ENCODE results near the gene CSK.

The CSK gene

GRCh38 chr15:74767167-74768098 lies 14.4 kb upstream of the CSK start:
- no peak for ATAC-seq (ENCODE audit: insufficient read depth, low read depth)

DNA sequence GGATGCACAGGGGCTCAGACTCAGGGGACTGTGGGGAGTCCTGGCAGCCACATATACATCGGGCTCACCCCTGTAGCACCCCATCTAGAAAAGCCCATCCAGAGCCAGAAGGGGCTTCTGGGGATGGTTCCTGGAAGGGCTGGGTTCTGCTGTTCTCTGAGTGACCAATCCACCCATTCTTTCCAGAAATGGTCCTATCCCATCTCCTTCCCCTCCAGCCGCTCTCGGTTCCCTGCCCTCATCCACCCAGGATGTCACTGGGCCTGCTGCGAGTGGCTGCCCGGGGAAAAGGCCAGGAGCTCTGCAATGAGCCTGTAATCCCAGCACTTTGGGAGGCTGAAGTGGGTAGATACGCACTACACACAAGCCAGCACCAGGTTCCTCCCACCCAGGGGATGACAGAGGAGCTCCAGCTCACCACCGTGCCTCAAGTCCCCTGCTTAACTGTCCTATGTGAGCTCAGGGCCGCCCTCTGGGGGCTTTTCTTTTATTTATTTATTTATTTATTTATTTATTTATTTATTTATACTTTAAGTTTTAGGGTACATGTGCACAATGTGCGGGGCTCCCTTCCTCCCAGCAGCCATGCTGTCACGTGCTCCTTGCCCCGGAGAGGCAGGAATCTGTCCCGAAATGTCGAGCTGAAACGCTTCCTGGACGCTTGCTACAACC lies 13.6 kb upstream of the CSK start:
- Histone ChIP-seq H3K9me3 (ENCODE audit: insufficient read depth, low read length, severe bottlenecking) (no peaks in the 10 kb centered on the region), H3K9ac (ENCODE audit: low read depth, low read length) (no peak overlapping the region), H4K20me1 (ENCODE audit: insufficient read depth, low read length) (no peaks in the 10 kb centered on the region), H2AFZ (ENCODE audit: low read depth, low read length) (no peak overlapping the region), H3K27me3 (ENCODE audit: insufficient read depth, low read length, poor library complexity) (no peaks in the 10 kb centered on the region), H3K4me1 (ENCODE audit: insufficient read depth, low read length) (peaks cover 14% of the 10 kb centered on the region), H3K79me2 (ENCODE audit: insufficient read depth, low read length) (no peaks in the 10 kb centered on the region), H3K36me3 (ENCODE audit: insufficient read depth, low read length) (no peaks in the 10 kb centered on the region), H3K4me3 (ENCODE audit: low read depth in 1 of 2, low read length in 2 of 2) (no peak overlapping the region), H3K27ac (ENCODE audit: low read length) (no peak overlapping the region), H3K4me2 (ENCODE audit: insufficient read depth, low read length) (peak overlapping the region; percentile 34; the same call in 1 of the 2 replicates)
- no peak for ATAC-seq (ENCODE audit: insufficient read depth, low read depth)
- TF ChIP-seq CTCF (IDR thresholded peaks at IDR 0.05; ENCODE audit: borderline replicate concordance, extremely low read depth, low read length, poor library complexity, severe bottlenecking), result no peak
- no peak for TF ChIP-seq EZH2 (IDR thresholded peaks at IDR 0.05; ENCODE audit: borderline replicate concordance, low read depth, low read length, severe bottlenecking)
- no peak for DNase-seq

More at GRCh38 chr15:74767167-74768098, 14.4 kb upstream of the CSK start:
- no peak for DNase-seq
- TF ChIP-seq EZH2 (IDR thresholded peaks at IDR 0.05; ENCODE audit: borderline replicate concordance, low read depth, low read length, severe bottlenecking), result no peak
- no peak for TF ChIP-seq CTCF (IDR thresholded peaks at IDR 0.05; ENCODE audit: borderline replicate concordance, extremely low read depth, low read length, poor library complexity, severe bottlenecking)
- Histone ChIP-seq H3K27ac (ENCODE audit: low read length) (no peak overlapping the region), H3K4me3 (ENCODE audit: low read depth in 1 of 2, low read length in 2 of 2) (no peak overlapping the region), H3K79me2 (ENCODE audit: insufficient read depth, low read length) (no peaks in the 10 kb centered on the region), H3K9me3 (ENCODE audit: insufficient read depth, low read length, severe bottlenecking) (no peaks in the 10 kb centered on the region), H3K36me3 (ENCODE audit: insufficient read depth, low read length) (no peaks in the 10 kb centered on the region), H2AFZ (ENCODE audit: low read depth, low read length) (no peak overlapping the region), H3K27me3 (ENCODE audit: insufficient read depth, low read length, poor library complexity) (no peaks in the 10 kb centered on the region), H3K4me2 (ENCODE audit: insufficient read depth, low read length) (no peak overlapping the region), H3K4me1 (ENCODE audit: insufficient read depth, low read length) (peaks cover 14% of the 10 kb centered on the region), H4K20me1 (ENCODE audit: insufficient read depth, low read length) (no peaks in the 10 kb centered on the region), H3K9ac (ENCODE audit: low read depth, low read length) (no peak overlapping the region)

DNA sequence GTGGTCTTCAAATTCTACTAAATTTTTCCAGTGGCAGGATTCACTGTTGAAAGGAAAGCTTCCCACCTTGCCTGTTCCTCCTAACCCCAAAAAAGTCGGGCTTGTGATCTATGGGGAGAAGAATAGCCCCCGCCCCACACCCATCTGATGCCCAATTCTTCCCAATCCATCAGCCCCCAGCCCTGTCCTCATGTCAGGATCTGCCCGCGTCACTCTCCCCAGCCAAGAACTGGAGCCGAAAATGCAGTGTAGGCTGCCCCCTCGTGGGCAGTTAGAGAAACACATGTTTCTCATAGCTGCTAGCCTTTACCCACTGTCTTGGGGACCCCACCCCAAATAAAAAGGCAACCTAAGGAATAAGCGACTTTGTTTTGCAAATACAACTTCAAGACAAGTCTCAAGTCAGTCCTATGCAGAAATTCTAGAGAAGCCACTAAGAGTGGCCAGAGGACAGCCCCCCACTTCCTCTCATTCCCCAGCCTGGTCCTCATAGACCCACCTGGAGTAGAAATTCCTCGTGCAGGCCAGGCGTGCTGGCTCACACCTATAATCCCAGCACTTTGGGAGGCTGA lies 13.0 kb upstream of the CSK start:
- ATAC-seq (ENCODE audit: insufficient read depth, low read depth) (peak; percentile 65), DNase-seq (peak; percentile 67)
- Histone ChIP-seq H3K9me3 (ENCODE audit: insufficient read depth, low read length, severe bottlenecking) (no peaks in the 10 kb centered on the region), H4K20me1 (ENCODE audit: insufficient read depth, low read length) (no peaks in the 10 kb centered on the region), H3K36me3 (ENCODE audit: insufficient read depth, low read length) (no peaks in the 10 kb centered on the region), H3K4me1 (ENCODE audit: insufficient read depth, low read length) (peaks cover 14% of the 10 kb centered on the region), H3K27ac (ENCODE audit: low read length) (no peak overlapping the region), H3K4me2 (ENCODE audit: insufficient read depth, low read length) (peak overlapping the region; percentile 34; the same call in 1 of the 2 replicates), H3K27me3 (ENCODE audit: insufficient read depth, low read length, poor library complexity) (no peaks in the 10 kb centered on the region), H2AFZ (ENCODE audit: low read depth, low read length) (no peak overlapping the region), H3K9ac (ENCODE audit: low read depth, low read length) (no peak overlapping the region), H3K4me3 (ENCODE audit: low read depth in 1 of 2, low read length in 2 of 2) (no peak overlapping the region), H3K79me2 (ENCODE audit: insufficient read depth, low read length) (no peaks in the 10 kb centered on the region)
- TF ChIP-seq EZH2 (IDR thresholded peaks at IDR 0.05; ENCODE audit: borderline replicate concordance, low read depth, low read length, severe bottlenecking) (no peak), CTCF (IDR thresholded peaks at IDR 0.05; ENCODE audit: borderline replicate concordance, extremely low read depth, low read length, poor library complexity, severe bottlenecking) (peak; percentile 83)

Data from DND-41 (cell line).